Parathyroid adenoma (tissue), 2 donors: ENCODE results near the gene MXRA7.
"Not testable (repeated sequence)": the region's sequence is repeated elsewhere in the genome, so short reads cannot be mapped to it uniquely, and the experiment has no call there.

Source experiments
- H2AFZ ChIP-seq: fragments of 300-600 bp; sonication (generic); one replicate; pipeline ENCODE4 v1.7.0; 2017; ENCODE audit warnings: antibody characterized with exemption, mild to moderate bottlenecking
- H3K27ac ChIP-seq: fragments of 300-600 bp; sonication (generic); one replicate; pipeline ENCODE4 v1.7.0; 2017
- H3K27me3 ChIP-seq: fragments of 300-600 bp; sonication (generic); one replicate; pipeline ENCODE4 v1.7.0; 2017; ENCODE audit warnings: low read length; ENCODE audit not compliant: control insufficient read depth, insufficient read depth
- H3K36me3 ChIP-seq: fragments of 300-600 bp; sonication (generic); one replicate; pipeline ENCODE4 v1.7.0; 2017; ENCODE audit warnings: low read length; ENCODE audit not compliant: control insufficient read depth, insufficient read depth
- H3K4me1 ChIP-seq: fragments of 300-600 bp; sonication (generic); one replicate; pipeline ENCODE4 v1.7.0; 2017; ENCODE audit warnings: control low read depth
- H3K4me2 ChIP-seq: fragments of 300-600 bp; sonication (generic); one replicate; pipeline ENCODE4 v1.7.0; 2017; ENCODE audit warnings: low read length
- H3K4me3 ChIP-seq: fragments of 300-600 bp; sonication (generic); one replicate; pipeline ENCODE4 v1.7.0; 2017; ENCODE audit warnings: low read depth, low read length
- H3K79me2 ChIP-seq: fragments of 300-600 bp; sonication (generic); one replicate; pipeline ENCODE4 v1.7.0; 2017; ENCODE audit warnings: control low read depth
- H3K9ac ChIP-seq: fragments of 300-600 bp; sonication (generic); one replicate; pipeline ENCODE4 v1.7.0; 2017; ENCODE audit warnings: mild to moderate bottlenecking
- H3K9me3 ChIP-seq: fragments of 300-600 bp; sonication (generic); one replicate; pipeline ENCODE4 v1.7.0; 2017; ENCODE audit warnings: low read length; ENCODE audit not compliant: control insufficient read depth
- TF ChIP-seq, protein P1 (sequence below): fragments of 300-600 bp; sonication (generic); IDR thresholded peaks from one replicate; pipeline ENCODE4 v1.7.0; 2017; ENCODE audit warnings: antibody characterized with exemption, mild to moderate bottlenecking
- donor health status: primary hyperparathyroidism.

MXRA7 gene

DNA sequence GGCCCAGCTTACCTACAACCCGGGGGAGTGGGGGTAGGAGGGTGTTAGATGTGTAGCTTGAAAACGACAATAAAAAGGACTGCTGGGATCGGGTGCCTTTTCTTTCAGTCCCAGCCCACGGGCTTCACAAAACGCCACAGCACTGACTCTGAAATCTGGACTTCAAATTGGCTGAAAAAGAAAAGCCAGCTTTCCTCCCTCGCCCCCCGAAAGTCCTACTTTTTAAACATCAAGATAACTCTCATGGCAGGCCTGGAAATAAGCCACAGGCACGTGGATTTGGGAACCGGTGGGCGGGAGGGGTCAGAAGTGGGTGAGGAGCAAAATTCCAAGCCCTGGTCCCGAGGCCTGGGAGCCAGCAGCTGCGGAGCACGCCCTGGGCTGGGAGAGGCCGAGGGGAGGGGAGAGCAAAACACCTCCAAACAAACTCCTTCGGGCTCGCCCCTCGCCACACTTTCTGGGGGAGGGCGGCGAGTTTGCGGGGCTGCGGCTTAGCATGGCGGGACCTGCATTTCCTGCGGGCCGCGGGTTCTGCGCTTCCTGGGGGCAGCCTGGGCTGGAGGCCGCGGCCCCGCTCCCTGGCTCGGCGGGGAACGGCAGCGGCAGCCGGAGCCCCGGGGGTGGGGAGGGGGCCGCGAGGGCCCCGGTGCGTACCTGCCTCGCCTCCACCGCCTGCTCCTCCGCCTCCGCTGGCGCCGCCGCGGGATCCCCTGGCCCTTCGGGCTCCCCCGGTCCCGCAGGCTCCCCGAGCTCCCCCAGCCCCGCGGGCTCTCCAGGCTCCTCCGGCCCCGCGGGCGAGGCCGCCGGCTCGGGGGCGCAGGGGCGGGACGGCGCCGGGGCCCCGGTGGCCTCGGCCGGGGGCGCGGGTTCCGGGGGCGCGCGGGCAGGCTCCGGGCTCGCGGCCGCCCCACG lies 558 bp downstream of the MXRA7 start:
- not testable (repeated sequence) for H3K36me3 ChIP-seq, H3K9me3 ChIP-seq, H3K27me3 ChIP-seq
- Histone ChIP-seq H3K4me1 (peaks cover 12% of the 10 kb centered on the region), H3K4me3 (peak overlapping the region; percentile 49), H2AFZ (peak overlapping the region; percentile 75), H3K79me2 (peaks cover 33% of the 10 kb centered on the region), H3K27ac (peak overlapping the region; percentile 69), H3K4me2 (peak overlapping the region; percentile 86), H3K9ac (peak overlapping the region; percentile 31)

GRCh38 chr17:76709077-76709950 lies 1.5 kb downstream of the MXRA7 start:
- Histone ChIP-seq H3K27me3 (no peaks in the 10 kb centered on the region), H3K4me1 (peaks cover 12% of the 10 kb centered on the region), H3K4me3 (peak overlapping the region; percentile 49), H3K36me3 (no peaks in the 10 kb centered on the region), H3K4me2 (peak overlapping the region; percentile 86), H3K9ac (no peak overlapping the region), H2AFZ (no peak overlapping the region), H3K79me2 (peaks cover 31% of the 10 kb centered on the region), H3K9me3 (no peaks in the 10 kb centered on the region), H3K27ac (peak overlapping the region; percentile 69)
- TF ChIP-seq, protein P1, sequence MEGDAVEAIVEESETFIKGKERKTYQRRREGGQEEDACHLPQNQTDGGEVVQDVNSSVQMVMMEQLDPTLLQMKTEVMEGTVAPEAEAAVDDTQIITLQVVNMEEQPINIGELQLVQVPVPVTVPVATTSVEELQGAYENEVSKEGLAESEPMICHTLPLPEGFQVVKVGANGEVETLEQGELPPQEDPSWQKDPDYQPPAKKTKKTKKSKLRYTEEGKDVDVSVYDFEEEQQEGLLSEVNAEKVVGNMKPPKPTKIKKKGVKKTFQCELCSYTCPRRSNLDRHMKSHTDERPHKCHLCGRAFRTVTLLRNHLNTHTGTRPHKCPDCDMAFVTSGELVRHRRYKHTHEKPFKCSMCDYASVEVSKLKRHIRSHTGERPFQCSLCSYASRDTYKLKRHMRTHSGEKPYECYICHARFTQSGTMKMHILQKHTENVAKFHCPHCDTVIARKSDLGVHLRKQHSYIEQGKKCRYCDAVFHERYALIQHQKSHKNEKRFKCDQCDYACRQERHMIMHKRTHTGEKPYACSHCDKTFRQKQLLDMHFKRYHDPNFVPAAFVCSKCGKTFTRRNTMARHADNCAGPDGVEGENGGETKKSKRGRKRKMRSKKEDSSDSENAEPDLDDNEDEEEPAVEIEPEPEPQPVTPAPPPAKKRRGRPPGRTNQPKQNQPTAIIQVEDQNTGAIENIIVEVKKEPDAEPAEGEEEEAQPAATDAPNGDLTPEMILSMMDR: no peak

GRCh38 chr17:76707985-76708807 lies 2.6 kb downstream of the MXRA7 start:
- H3K36me3 ChIP-seq: no peaks in the 10 kb centered on the region
- peaks cover 29% of the 10 kb centered on the region for H3K79me2 ChIP-seq
- no peaks in the 10 kb centered on the region for H3K9me3 ChIP-seq
- H3K9ac ChIP-seq: no peak overlapping the region
- TF ChIP-seq, protein P1: peak; percentile 22
- no peaks in the 10 kb centered on the region for H3K27me3 ChIP-seq
- H3K4me3 ChIP-seq: no peak overlapping the region
- peaks cover 12% of the 10 kb centered on the region for H3K4me1 ChIP-seq
- H2AFZ ChIP-seq: no peak overlapping the region
- peak overlapping the region; percentile 69 for H3K27ac ChIP-seq
- H3K4me2 ChIP-seq: peak overlapping the region; percentile 31

DNA sequence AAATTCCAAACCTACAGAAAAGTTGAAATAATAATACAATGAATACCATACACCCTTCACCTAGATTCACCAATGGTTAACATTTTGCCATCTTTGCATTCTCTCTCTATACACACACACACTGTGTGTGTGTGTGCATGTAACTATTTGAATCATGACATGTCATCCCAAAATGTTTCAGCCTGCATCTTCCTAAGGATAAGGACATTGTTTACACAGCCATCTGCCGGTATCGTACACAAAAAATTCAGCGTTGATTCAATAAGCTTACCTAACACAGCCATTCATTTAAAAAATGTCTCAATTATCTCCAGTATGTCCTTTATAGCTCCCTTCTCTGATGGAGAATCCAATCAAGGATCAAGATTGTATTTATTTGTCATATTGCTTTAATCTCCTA lies 3.9 kb downstream of the MXRA7 start:
- Histone ChIP-seq H3K36me3 (no peaks in the 10 kb centered on the region), H3K4me1 (peaks cover 15% of the 10 kb centered on the region), H3K9me3 (no peaks in the 10 kb centered on the region), H3K4me3 (no peak overlapping the region), H3K4me2 (no peak overlapping the region), H3K79me2 (peaks cover 29% of the 10 kb centered on the region), H3K27ac (no peak overlapping the region), H2AFZ (no peak overlapping the region), H3K27me3 (no peaks in the 10 kb centered on the region), H3K9ac (no peak overlapping the region)
- TF ChIP-seq, protein P1: no peak
